Mesendoderm (in vitro differentiated cells): ENCODE results near the gene RNF168.
"Not testable (repeated sequence)": the region's sequence is repeated elsewhere in the genome, so short reads cannot be mapped to it uniquely, and the experiment has no call there.

Source experiments
- DNase-seq: peaks from one replicate; pipeline ENCODE4 v3.0.0; 2013
- H2AK5ac ChIP-seq: 2 replicates; pipeline ENCODE4 v1.6.1; 2013; ENCODE audit warnings: low read length, inconsistent platforms
- H2BK120ac ChIP-seq: 2 replicates; pipeline ENCODE4 v1.6.1; 2013; ENCODE audit warnings: low read depth, mild to moderate bottlenecking, low read length, moderate library complexity, mixed read lengths
- H2BK15ac ChIP-seq: replicated peaks from 2 replicates; pipeline ENCODE4 v1.6.1; 2013; ENCODE audit warnings: low read depth, mild to moderate bottlenecking, moderate library complexity
- H2BK5ac ChIP-seq: 2 replicates; pipeline ENCODE4 v1.6.1; 2013; ENCODE audit warnings: low read length, inconsistent platforms
- H3K18ac ChIP-seq: 2 replicates; pipeline ENCODE4 v1.6.1; 2013; ENCODE audit warnings: mild to moderate bottlenecking, low read length, mixed read lengths
- H3K23ac ChIP-seq: one replicate; pipeline ENCODE4 v1.6.1; 2013; ENCODE audit warnings: low read length
- H3K27ac ChIP-seq: 2 replicates; pipeline ENCODE4 v1.5.1; 2013; ENCODE audit warnings: low read depth, mild to moderate bottlenecking, inconsistent platforms, low read length, moderate library complexity
- H3K27me3 ChIP-seq: 2 replicates; pipeline ENCODE4 v1.6.1; 2013; ENCODE audit warnings: low read length, control low read depth, mild to moderate bottlenecking, inconsistent platforms; ENCODE audit not compliant: insufficient read depth, poor library complexity
- H3K36me3 ChIP-seq: 2 replicates; pipeline ENCODE4 v1.6.1; 2013; ENCODE audit warnings: low read length, inconsistent platforms; ENCODE audit not compliant: control insufficient read depth, insufficient read depth
- H3K4ac ChIP-seq: one replicate; pipeline ENCODE4 v1.6.1; 2013; ENCODE audit warnings: low read depth, mild to moderate bottlenecking, low read length, moderate library complexity
- H3K4me1 ChIP-seq: 2 replicates; pipeline ENCODE4 v1.6.1; 2013; ENCODE audit warnings: low read depth, low read length, inconsistent platforms; ENCODE audit not compliant: control insufficient read depth
- H3K4me2 ChIP-seq: 2 replicates; pipeline ENCODE4 v1.6.1; 2013; ENCODE audit warnings: low read length
- H3K4me3 ChIP-seq: 2 replicates; pipeline ENCODE4 v1.5.1; 2013; ENCODE audit warnings: mild to moderate bottlenecking, low read length
- H3K56ac ChIP-seq: one replicate; pipeline ENCODE4 v1.6.1; 2013; ENCODE audit warnings: low read length
- H3K79me1 ChIP-seq: 2 replicates; pipeline ENCODE4 v1.6.1; 2013; ENCODE audit warnings: low read length, inconsistent platforms
- H3K79me2 ChIP-seq: 2 replicates; pipeline ENCODE4 v1.6.1; 2013; ENCODE audit warnings: mild to moderate bottlenecking, low read length; ENCODE audit not compliant: control insufficient read depth, insufficient read depth
- H3K9ac ChIP-seq: 2 replicates; pipeline ENCODE4 v1.6.1; 2013; ENCODE audit warnings: low read length, inconsistent platforms
- H4K5ac ChIP-seq: one replicate; pipeline ENCODE4 v1.6.1; 2013; ENCODE audit warnings: low read length
- H4K8ac ChIP-seq: one replicate; pipeline ENCODE4 v1.6.1; 2013; ENCODE audit warnings: low read depth, mild to moderate bottlenecking, control low read depth, low read length, moderate library complexity
- WGBS: extraction: QIAGEN DNeasy Blood & Tissue Kit; methylation state at CpG from one replicate; pipeline ENCODE4 v1.1.7; 2013; ENCODE audit warnings: low lambda C conversion rate, missing lambda C conversion rate; ENCODE audit not compliant: insufficient coverage; ENCODE audit errors: extremely low coverage; 5-methylcytosine and 5-hydroxymethylcytosine counted together

Gene RNF168

GRCh38 chr3:196463478-196463756, 40.2 kb downstream of the RNF168 start:
- Histone ChIP-seq H3K36me3 (no peaks in the 10 kb centered on the region), H3K23ac (no peak overlapping the region), H2BK120ac (no peak overlapping the region), H3K4me2 (no peak overlapping the region), H3K56ac (no peak overlapping the region), H3K18ac (no peak overlapping the region), H3K4me3 (no peak overlapping the region), H3K79me2 (no peaks in the 10 kb centered on the region), H3K4me1 (no peaks in the 10 kb centered on the region), H3K4ac (no peak overlapping the region), H4K8ac (no peak overlapping the region), H2BK15ac (no peak overlapping the region), H2AK5ac (no peak overlapping the region), H4K5ac (no peak overlapping the region), H3K27me3 (no peaks in the 10 kb centered on the region), H2BK5ac (no peak overlapping the region), H3K27ac (no peak overlapping the region), H3K9ac (no peak overlapping the region), H3K79me1 (no peaks in the 10 kb centered on the region)
- no peak for DNase-seq
- no CpG with 5 or more reads among the region's 2 CpGs for WGBS

- not testable (repeated sequence) for H3K4me2 ChIP-seq, H3K27me3 ChIP-seq, DNase-seq, H2BK5ac ChIP-seq, H3K4me1 ChIP-seq, H3K27ac ChIP-seq, H3K9ac ChIP-seq, H3K79me2 ChIP-seq, H4K8ac ChIP-seq, H3K56ac ChIP-seq, H3K23ac ChIP-seq, H3K18ac ChIP-seq, H3K4me3 ChIP-seq, H2BK120ac ChIP-seq, H4K5ac ChIP-seq, H2BK15ac ChIP-seq, H3K4ac ChIP-seq, H3K36me3 ChIP-seq, H2AK5ac ChIP-seq, H3K79me1 ChIP-seq
- no CpG with 5 or more reads among the region's 1 CpG for WGBS
Observed at GRCh38 chr3:196462680-196463477, 40.7 kb downstream of the RNF168 start.

GRCh38 chr3:196458063-196458462, 45.5 kb downstream of the RNF168 start:
- H3K4ac ChIP-seq = no peak overlapping the region
- WGBS = no CpG with 5 or more reads among the region's 4 CpGs

GRCh38 chr3:196457470-196457869, 46.1 kb downstream of the RNF168 start:
- not testable (repeated sequence) for H3K23ac ChIP-seq, H2AK5ac ChIP-seq, H3K4me1 ChIP-seq, H3K36me3 ChIP-seq, H3K18ac ChIP-seq, H2BK5ac ChIP-seq, H2BK120ac ChIP-seq, H3K79me1 ChIP-seq, H3K4me2 ChIP-seq, H3K27me3 ChIP-seq, H3K27ac ChIP-seq, H2BK15ac ChIP-seq, DNase-seq, H3K4me3 ChIP-seq, H4K5ac ChIP-seq, H4K8ac ChIP-seq, H3K4ac ChIP-seq, H3K79me2 ChIP-seq, H3K56ac ChIP-seq, H3K9ac ChIP-seq
- WGBS = no CpG with 5 or more reads among the region's 7 CpGs

More at GRCh38 chr3:196458063-196458462, 45.5 kb downstream of the RNF168 start:
- Histone ChIP-seq H3K36me3 (no peaks in the 10 kb centered on the region), H3K4me1 (no peaks in the 10 kb centered on the region), H3K18ac (no peak overlapping the region), H3K9ac (no peak overlapping the region), H3K56ac (no peak overlapping the region), H3K4me2 (no peak overlapping the region), H3K27me3 (no peaks in the 10 kb centered on the region), H2BK120ac (no peak overlapping the region), H2BK15ac (no peak overlapping the region), H3K23ac (no peak overlapping the region), H3K27ac (no peak overlapping the region), H4K8ac (no peak overlapping the region), H3K79me2 (no peaks in the 10 kb centered on the region), H3K79me1 (no peaks in the 10 kb centered on the region), H4K5ac (no peak overlapping the region), H2AK5ac (no peak overlapping the region), H3K4me3 (no peak overlapping the region), H2BK5ac (no peak overlapping the region)
- no peak for DNase-seq

GRCh38 chr3:196454935-196455334, 48.6 kb downstream of the RNF168 start:
- no peak overlapping the region for H3K4ac ChIP-seq
- H2BK120ac ChIP-seq = no peak overlapping the region
- H3K79me2 ChIP-seq = no peaks in the 10 kb centered on the region
- H3K4me3 ChIP-seq = no peak overlapping the region
- H3K36me3 ChIP-seq = no peaks in the 10 kb centered on the region
- no peak overlapping the region for H3K4me2 ChIP-seq
- H2BK15ac ChIP-seq = no peak overlapping the region
- H2AK5ac ChIP-seq = no peak overlapping the region
- H3K56ac ChIP-seq = no peak overlapping the region
- no peak overlapping the region for H4K8ac ChIP-seq
- no peak overlapping the region for H2BK5ac ChIP-seq
- H3K18ac ChIP-seq = no peak overlapping the region
- H3K27ac ChIP-seq = no peak overlapping the region
- DNase-seq = no peak
- no peak overlapping the region for H4K5ac ChIP-seq
- H3K23ac ChIP-seq = no peak overlapping the region
- no peaks in the 10 kb centered on the region for H3K27me3 ChIP-seq
- H3K79me1 ChIP-seq = no peaks in the 10 kb centered on the region
- no peaks in the 10 kb centered on the region for H3K4me1 ChIP-seq
- WGBS = no CpG with 5 or more reads among the region's 6 CpGs
- no peak overlapping the region for H3K9ac ChIP-seq

- not testable (repeated sequence) for H2BK5ac ChIP-seq, H3K27ac ChIP-seq, H4K8ac ChIP-seq, H3K18ac ChIP-seq, H3K79me2 ChIP-seq, H3K4me1 ChIP-seq, H3K4me2 ChIP-seq, H3K4me3 ChIP-seq, H3K36me3 ChIP-seq, H3K4ac ChIP-seq, H3K27me3 ChIP-seq, H2BK15ac ChIP-seq, H3K23ac ChIP-seq, H3K79me1 ChIP-seq, H3K9ac ChIP-seq, H3K56ac ChIP-seq, H4K5ac ChIP-seq, H2BK120ac ChIP-seq, H2AK5ac ChIP-seq
- DNase-seq = peak; percentile 53
- no CpG with 5 or more reads among the region's 7 CpGs for WGBS
Observed at GRCh38 chr3:196445391-196445790, 58.2 kb downstream of the RNF168 start.
